ENCODE data around the gene RNF138.
A peak's percentile ranks its signal among the peaks of the same experiment; 100 is the strongest.
"Not testable (repeated sequence)": the region's sequence is repeated elsewhere in the genome, so short reads cannot be mapped to it uniquely, and the experiment has no call there.

The RNF138 gene

DNA sequence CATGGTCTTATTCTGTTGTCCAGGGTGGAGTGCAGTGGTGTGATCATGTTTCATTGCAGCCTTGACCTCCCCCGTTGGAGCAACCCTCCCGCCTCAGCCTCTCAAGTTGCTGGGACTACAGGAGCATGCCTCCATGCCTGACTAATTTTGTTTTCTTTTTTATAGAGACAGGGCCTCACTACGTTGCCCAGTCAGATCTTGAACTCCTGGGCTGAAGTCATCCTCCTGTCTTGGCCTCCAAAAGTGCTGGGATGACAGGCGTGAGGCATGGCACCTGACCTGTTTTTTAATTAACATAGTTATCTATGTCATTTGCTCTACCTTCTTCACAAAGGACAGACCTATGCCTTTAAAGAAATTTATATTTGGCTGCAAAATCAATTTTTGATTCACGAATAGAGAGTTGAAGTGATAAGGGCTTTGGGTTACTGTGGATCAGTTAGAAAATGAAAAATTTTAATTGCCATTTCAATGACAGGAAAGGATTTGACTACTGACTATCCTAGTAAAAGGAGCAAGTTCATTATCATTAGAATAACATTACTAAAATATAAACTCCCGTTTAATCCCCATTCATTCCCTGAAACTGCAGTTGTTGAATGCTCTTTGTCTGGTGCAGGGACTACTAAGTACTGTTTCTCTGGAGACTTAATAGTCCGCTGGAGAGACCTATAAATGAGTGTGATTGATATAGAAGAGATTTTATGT is 3.7 kb downstream of the RNF138 start:
- no peak for DNase-seq

DNA sequence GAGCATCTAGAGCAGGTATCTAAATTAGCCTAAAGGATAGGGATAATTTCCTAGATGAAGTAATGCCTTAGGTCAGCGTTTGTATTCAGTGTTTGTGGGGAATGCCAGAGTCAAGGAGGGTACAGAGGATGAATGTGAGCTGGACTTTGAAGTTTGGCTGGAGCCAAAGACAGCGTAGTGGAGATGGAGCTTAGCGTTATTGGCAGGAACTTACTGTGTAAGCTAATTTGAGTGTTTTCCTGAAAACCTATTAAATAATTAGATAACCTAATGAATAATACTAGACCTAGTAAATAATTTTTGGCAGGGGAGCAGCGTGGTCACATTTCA is 4.2 kb downstream of the RNF138 start:
- DNase-seq, result no peak

DNA sequence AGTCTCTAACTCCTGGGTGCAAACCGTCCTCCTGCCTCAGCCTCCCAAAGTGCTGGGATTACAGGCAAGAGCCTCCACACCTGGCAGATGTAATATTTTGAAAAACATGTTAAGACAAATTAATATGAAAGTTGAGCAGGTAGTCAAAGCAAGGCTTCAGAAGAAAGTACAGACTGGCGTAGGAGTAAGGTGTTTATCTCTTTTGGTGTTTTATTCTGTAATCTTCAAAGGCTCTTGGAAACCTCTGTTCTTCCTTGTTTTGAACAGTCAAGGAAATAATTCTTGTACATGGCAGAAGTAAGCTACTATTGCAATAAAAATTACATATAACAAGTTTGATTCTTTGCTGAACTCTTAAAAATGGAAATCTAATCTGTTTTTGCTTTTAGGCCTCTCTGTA is 5.3 kb downstream of the RNF138 start:
- DNase-seq, result no peak

DNA sequence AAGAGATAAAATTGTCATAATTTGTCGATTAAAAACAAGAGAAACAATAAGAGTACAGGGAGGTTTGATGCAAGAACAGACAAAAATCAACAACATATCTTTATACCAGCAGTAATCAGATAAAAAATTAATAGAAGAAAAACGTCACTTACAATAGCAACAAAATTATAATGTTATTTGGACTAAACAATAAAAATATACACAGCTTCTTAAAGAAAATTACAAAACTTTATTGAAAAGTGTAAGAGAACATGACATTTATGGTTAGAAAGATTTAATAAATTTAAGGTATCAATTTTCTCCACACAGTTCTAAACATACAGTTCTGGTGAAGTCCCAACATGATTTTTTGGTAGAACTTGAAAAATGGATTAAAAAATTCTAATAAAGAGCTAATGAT is 12.8 kb downstream of the RNF138 start:
- no peak for DNase-seq

DNA sequence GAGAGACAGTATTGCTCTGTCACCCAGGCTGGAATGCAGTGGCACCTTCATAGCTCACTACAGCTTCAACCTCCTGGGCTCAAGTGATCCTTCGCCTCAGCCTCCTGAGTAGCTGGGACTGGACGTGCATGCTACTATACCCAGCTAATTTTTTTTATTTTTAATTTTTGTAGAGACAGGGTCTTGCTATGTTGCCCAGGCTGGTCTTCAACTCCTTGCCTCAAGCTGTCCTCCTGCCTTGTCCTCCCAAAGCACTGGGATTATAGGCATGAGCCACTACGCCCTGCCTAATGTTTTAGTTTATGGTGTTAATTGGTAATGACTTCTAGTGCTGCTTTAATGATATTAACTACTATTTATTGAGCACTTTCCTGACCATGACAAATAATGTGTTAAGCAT is 18.3 kb downstream of the RNF138 start:
- DNase-seq, result no peak

DNA sequence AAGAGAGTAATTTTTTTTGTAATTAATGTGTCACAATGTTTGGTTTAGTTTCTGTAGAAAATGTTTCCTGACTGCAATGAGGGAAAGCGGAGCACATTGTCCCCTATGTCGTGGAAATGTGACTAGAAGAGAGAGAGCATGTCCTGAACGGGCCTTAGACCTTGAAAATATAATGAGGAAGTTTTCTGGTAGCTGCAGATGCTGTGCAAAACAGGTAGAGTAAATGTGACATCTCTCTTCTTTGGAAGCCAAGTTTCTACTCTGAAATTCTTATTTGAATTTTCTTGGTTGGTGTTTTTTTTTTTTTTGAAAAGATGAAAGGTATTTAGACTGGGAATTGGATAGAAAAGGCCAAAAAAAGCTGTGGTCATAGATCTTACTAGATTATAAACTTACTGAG is 20.0 kb downstream of the RNF138 start:
- no peak for DNase-seq

DNA sequence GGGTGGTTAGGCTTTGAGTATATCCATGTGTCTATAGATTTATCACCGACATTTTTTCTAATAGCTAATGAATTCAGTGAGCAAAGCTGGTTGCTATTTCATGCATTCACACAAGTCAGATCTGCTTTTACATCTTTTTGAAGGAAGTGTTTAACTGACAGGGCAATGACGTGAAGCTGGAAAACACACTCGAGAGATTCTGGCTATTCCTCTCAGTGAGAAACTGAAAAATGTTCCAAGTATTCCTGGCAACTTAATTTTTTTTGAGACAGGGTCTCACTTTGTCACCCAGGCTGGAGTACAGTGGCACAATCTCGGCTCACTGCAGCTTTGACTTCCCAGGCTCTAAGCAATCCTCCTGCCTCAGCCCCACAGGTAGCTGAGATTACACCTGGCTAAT is 21.2 kb downstream of the RNF138 start:
- DNase-seq, result no peak

DNA sequence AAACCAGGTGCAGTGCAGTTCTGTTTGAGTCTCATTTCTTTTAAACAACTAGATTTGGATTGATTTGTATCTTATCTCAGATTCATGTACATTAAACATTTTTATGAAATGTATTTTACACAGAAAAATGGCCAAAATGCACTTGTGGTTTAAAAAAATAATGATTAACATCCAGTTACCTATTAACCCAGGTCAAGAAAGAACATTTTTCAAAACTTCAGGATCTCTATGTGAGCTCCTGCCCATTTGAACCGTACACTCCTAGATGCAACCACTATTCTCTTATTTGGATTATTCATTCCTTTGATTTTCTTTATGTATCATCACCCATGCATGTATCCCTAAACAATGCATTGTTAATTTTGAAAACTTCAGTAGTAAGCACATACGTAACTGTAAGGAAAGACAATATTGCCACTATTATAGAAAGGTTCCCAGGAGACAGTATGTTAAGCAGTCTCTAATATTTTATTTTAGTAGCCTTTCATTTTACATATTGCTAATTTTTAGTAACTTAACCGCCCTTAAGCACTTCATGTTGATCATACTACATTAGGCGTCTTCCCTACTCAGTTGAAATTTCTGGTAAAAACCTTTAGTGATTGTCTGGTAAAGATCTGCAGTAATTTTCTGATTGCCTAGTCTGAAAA is 22.7 kb downstream of the RNF138 start:
- no peak for DNase-seq

DNA sequence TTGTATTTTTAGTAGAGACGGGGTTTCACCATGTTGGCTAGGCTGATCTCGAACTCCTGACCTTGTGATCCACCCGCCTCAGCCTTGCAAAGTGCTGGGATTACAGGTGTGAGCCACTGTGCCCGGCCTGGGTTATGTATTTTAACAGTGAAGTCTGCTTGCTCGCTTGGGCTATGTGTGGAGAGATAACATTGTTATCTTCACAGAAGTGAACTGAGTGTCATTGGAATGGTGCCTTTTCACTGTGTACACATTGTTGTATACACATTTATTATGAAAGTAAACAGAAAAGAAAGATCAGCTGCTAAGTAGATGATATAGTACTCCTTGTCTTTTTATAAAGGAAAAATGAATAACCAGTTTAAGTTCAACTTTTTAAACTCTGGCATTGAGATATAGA is 30.4 kb downstream of the RNF138 start:
- no peak for DNase-seq

DNA sequence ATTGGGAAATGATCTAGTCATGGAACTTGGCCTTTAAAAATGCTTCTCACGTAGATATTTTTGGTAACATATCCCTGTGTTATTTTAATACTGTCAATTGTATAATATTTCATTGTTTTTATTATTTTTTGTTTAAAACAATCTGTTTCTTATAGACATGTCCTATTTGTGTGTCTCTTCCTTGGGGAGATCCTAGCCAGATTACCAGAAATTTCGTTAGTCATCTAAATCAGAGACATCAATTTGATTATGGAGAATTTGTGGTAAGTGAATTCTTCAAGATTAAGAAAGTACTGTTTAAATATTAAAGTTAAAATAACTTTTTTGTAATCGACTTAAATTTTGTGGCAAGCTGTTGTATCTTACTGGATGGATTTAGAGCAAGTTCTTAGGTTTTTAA is 34.9 kb downstream of the RNF138 start:
- no peak for DNase-seq

DNA sequence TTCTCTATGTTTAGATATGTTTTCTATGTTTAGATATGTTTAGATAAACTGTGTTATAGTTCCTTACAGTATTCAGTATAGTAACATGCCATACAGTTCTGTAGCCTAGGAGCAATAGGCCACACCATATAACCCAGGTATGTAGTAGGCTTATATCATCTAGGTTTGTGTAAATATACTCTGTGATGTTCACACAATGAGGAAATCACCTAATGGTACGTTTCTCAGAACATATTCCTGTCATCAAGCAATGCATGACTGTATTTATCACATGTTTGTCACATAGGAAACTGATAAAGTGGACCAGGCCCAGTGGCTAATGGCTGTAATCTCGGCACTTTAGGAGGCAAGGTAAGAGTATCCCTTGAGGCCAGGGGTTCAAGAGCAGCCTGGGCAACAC is 44.0 kb downstream of the RNF138 start:
- DNase-seq, result no peak

DNA sequence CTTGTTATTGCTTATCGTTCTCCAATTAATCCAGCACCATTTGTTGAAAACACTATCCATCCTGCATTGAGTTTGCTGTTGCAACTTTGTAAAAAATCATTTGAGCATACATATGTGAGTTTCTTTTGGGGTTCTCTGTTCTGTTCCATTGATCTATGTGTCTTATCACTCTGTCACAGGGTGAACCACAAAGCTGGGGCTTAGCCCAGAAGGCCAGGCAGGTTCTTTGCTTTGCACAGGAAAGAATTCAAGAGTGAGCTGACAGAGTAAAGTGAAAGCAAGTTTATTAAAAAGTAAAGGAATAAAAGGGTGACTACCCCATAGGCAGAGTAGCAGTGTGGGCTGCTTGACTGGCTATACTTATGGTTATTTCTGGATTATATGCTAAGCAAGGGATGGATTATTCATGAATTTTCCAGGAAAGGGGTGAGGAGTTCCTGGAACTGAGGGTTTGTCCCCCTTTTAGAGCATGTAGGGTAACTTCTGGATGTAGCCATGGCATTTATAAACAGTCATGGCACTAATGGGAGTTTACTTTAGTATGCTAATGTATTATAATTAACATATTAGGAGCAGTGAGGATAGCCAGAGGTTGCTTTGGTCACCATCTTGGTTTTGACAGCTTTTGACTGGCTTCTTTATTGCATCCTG is 46.8 kb downstream of the RNF138 start:
- DNase-seq, result no peak

DNA sequence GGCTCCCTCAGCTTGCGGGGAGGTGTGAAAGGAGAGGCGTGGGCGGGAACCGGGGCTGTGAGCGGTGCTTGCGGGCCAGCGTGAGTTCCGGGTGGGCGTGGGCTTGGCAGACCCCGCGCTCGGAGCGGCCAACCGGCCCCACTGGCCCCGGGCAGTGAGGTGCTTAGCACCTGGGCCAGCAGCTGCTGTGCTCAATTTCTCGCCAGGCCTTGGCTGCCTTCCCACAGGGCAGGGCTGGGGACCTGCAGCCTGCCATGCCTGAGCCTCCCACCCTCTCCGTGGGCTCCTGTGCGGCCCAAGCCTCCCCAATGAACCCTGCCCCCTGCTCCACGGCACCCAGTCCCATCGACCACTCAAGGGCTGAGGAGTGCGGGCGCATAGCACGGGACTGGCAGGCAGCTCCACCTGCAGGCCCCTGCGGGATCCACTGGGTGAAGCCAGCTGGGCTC is 48.2 kb downstream of the RNF138 start:
- no peak for DNase-seq

DNA sequence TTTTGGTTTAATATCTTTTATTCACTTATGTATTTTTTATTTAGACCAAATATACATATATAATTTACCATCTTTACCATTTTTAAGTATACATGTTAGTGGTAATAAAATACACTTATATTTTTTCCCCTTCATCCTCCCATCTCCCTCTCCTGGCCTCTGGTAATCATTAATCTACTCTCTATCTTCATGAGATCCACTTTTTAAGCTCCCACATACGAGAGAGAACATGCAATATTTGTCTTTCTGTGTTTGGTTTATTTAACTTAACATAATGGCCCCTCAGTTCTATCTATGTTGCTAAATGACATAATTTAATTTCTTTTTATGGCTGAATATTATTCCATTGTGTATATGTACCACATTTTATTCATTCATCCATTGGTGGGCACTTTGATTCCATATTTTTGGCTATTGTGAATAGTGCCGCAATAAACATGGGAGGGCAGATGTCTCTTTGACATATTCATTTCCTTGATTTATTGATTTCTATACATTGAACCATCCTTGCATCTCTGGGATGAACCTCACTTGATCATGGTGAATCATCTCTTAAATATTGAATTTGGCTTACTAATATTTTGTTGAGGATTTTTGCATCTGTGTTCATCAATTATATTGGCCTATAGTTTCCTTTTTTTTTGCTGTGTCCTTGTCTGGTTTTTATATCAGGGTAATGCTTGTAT is 56.7 kb downstream of the RNF138 start:
- no peak for DNase-seq

DNA sequence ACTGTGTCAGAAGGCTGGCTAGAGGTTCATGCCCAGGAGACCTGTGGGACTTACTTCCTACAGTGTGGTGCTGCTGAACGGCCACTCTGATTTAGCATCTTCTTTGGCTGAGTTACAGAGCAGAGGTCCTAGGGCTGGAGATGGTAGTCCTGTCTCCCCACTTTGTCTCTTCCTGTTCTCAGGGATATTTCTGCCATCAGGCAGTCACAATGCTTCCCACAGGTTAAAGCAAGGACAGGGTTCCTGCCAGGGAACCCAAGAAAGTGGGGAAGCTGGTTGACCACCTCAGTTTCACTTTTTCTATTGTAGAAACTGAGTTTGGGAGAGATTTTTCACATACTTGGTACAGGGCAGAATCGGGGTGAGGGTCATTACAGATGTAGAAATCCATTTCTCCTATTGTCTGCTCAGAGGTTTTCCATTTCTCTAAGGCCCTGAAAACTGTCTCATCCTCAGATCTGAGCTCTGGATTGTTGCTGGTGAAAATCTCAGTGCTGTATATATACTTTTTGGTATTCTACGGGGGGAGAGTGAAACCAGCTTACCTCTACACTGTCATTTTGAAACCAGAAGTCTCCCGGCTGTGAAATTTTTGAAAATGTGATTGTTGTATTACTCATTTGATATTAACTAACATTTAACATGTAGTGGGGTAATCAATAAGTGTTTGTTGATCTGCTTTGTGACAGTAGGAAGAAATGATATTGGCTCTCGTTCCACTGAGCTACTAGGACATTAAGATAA is 61.2 kb downstream of the RNF138 start:
- DNase-seq, result no peak

DNA sequence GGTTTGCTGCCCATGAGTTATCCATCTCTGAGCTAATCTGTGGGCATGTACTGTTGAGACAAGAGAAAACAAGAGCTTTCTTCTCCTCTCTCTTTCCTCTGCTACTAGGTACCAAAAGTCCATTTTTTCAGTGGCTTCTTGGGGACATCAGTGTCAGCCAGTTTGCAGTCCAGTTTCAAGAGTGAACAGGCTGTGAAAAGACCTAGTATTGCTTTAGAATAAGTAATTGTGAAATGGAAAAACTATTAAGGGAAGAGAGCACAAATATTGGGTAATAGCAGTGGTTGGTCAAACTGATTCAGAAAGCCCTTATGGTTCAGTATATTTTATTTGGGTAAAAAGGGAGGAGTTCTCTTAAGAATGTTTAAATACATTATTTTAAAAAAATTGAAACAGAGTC is 65.2 kb downstream of the RNF138 start:
- DNase-seq, result no peak

DNA sequence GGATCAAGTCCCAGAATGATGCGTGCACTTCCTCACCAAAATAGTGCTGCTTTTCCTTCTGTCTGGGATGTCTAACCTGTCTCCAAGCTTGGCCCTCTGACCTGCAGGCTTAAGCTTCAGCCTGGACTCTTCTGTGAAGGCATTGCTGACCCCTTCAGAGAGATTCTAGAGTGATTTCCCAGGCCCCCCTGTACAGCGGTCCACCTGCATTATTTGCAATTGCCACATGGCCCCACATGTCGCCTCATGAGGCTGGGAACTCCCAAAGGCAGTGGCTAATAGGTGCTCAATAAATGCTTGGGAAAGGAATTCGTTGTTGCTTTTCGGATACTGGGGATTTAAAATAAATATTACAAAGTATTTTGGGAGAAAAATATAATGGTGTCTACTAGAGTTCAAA is 65.9 kb downstream of the RNF138 start:
- no peak for DNase-seq

DNA sequence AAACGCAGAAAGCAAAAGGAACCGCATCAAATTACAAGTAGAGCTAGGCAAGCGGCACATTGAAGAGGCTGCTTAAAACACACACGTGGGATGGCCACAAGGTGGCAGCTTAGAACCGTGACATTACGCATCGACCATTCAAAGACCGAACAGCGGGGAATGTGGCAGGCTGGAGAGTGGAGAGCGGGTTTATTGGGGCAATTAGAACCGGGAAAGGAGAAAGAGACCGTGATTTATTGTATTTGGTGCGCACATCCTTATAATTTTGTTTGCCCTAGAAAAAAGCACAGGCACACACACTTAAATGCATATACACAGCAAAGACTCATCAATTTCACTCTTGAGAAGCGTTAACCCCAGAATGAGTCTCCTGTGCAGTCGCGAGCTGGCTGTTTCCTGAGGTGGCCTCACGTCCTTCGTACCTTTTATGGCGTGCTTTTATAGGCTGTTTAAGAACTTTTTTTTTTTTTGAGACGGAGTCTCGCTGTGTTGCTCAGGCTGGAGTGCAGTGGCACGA is 66.5 kb downstream of the RNF138 start:
- peak; percentile 5 to 90 (median 66) for DNase-seq

DNA sequence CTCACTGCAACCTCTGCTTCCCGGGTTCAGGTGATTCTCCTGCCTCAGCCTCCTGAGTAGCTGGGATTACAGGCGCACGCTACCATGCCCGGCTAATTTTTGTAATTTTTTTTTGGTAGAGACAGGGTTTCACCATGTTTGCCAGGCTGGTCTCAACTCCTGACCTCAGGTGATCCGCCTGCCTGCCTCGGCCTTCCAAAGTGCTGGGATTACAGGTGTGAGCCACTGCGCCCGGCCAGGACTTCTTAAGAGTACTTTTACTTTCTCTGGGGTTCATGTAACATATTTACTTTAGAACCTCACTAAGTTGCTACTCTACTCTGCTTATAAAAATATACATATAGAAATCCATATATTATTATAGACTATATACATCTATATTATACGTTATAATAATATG is 67.0 kb downstream of the RNF138 start:
- DNase-seq, result not testable (repeated sequence)

DNA sequence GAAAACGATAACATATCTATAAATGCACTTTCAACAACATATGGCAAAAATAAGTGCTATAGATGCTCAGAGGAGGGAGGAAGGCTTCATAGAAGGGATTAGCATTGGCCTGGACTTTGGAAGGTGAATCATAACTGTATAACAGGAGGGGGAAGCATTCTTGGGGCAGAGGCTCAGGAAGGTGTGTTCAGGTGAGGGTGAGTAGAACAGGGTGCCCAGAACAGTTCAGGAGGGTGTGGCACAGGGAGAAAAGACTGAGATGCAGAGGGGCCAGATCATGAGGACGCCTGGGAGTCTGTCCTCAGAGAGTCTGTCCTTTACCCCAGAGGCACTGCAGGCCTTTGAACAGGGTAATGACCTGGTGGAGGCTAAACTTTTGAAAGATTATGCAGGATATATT is 68.9 kb downstream of the RNF138 start:
- no peak for DNase-seq

DNA sequence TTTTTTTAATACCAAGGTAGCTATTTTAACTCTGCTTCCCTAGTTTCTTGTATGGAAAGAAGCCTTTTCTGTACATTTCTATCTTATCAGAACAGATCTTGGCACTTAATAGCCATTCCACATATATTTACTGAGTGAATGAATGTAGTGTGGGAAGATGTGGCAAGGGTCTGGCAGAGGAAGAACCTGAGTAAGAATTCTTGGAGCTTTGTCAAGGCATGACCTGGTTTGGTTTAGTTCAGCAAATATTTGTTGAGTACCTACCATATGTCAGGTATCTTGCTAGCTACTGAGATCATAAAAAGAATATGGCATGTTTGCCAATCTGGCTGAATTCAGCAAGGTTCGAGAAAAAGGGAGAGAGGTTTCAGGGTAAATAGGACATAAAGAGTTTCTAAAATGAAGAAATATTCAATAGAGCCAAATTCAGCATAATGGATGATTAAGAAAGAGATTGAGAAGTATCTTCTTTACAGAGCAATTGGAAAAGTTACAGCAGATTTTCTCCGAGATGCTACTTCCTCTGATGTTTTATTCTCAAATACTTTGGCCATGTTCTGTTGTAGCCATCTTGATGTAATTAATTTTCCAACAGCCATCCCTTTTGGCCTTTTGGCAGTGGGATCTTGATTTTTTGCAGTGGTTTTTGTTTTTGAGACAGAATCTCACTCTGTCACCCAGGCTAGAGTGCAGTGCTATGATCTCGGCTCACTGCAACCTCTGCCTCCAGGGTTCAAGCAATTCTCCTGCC is 76.5 kb downstream of the RNF138 start:
- DNase-seq, result no peak
